GM20431 (cell line): Measurements from ENCODE around the gene DNAJB9.
"Not testable (repeated sequence)": the region's sequence is repeated elsewhere in the genome, so short reads cannot be mapped to it uniquely, and the experiment has no call there.

ENCODE experiments used
- in situ Hi-C: fragments of 300-500 bp; cut with MseI, MboI; formaldehyde crosslinking; loops from one replicate; pipeline ENCODE4 v1.15.0; 2020; ENCODE audit warnings: low sequenced_read_pairs; ENCODE audit not compliant: unreplicated experiment

The DNAJB9 gene

GRCh38 chr7:108569381-108570145 lies at the start of gene DNAJB9, which contains the start of gene THAP5:
DNAJB9 (plus strand) TSS chr7:108569874; CDS start chr7:108571727, 1,853 bp downstream.
THAP5 (minus strand) TSS chr7:108569706; CDS start chr7:108569569, 137 bp downstream.
- in situ Hi-C loops, result no loop called here

- in situ Hi-C loops, result no loop called here
Measured at GRCh38 chr7:108522780-108523179, 46.9 kb upstream of the DNAJB9 start.

- in situ Hi-C loops, result no loop called here
Measured at GRCh38 chr7:108525327-108525984, 44.2 kb upstream of the DNAJB9 start.

- in situ Hi-C loops, result no loop called here
Measured at GRCh38 chr7:108525985-108526767, 43.5 kb upstream of the DNAJB9 start, which contains the start of gene PNPLA8. PNPLA8 (minus strand) TSS chr7:108526135; CDS start chr7:108515491, 10,644 bp downstream.

- in situ Hi-C loops, result no loop called here
Measured at GRCh38 chr7:108526768-108527017, 43.0 kb upstream of the DNAJB9 start.

GRCh38 chr7:108528183-108528712 lies 41.4 kb upstream of the DNAJB9 start:
- in situ Hi-C loops, result no loop called here

GRCh38 chr7:108529341-108529740 lies 40.3 kb upstream of the DNAJB9 start:
- in situ Hi-C loops, result no loop called here

- in situ Hi-C loops, result no loop called here
Measured at GRCh38 chr7:108533712-108534111, 36.0 kb upstream of the DNAJB9 start.

GRCh38 chr7:108535257-108535656 lies 34.4 kb upstream of the DNAJB9 start:
- in situ Hi-C loops, result no loop called here

GRCh38 chr7:108535744-108536143 lies 33.9 kb upstream of the DNAJB9 start:
- in situ Hi-C loops, result no loop called here

GRCh38 chr7:108537229-108537628 lies 32.4 kb upstream of the DNAJB9 start:
- in situ Hi-C loops, result no loop called here

- in situ Hi-C loops, result not testable (repeated sequence)
Measured at GRCh38 chr7:108538236-108538635, 31.4 kb upstream of the DNAJB9 start.

GRCh38 chr7:108538685-108539084 lies 31.0 kb upstream of the DNAJB9 start:
- in situ Hi-C loops, result not testable (repeated sequence)

- in situ Hi-C loops, result no loop called here
Measured at GRCh38 chr7:108541478-108541877, 28.2 kb upstream of the DNAJB9 start.

- in situ Hi-C loops, result not testable (repeated sequence)
Measured at GRCh38 chr7:108548141-108548896, 21.4 kb upstream of the DNAJB9 start.

- in situ Hi-C loops, result not testable (repeated sequence)
Measured at GRCh38 chr7:108556665-108557064, 13.0 kb upstream of the DNAJB9 start.

- in situ Hi-C loops, result no loop called here
Measured at GRCh38 chr7:108557191-108557590, 12.5 kb upstream of the DNAJB9 start.

- in situ Hi-C loops, result no loop called here
Measured at GRCh38 chr7:108557617-108558016, 12.1 kb upstream of the DNAJB9 start.

GRCh38 chr7:108559253-108559652 lies 10.4 kb upstream of the DNAJB9 start:
- in situ Hi-C loops, result no loop called here

- in situ Hi-C loops, result no loop called here
Measured at GRCh38 chr7:108561047-108561619, 8.5 kb upstream of the DNAJB9 start.
